Tibial nerve (tissue), 4 donors: Measurements from ENCODE around the gene ITGA5. TPM values are rescaled to one million over a fixed set of nuclear protein-coding genes. Genes with fewer than 3 reads are reported as not detected.

Experiments used
- DNase-seq, 2 donors: peaks; one replicate each; pipeline ENCODE4 v3.0.0-alpha.2; 2019; ENCODE audit warnings: low spot score in 2 of 2
- H3K27ac ChIP-seq, 4 donors: fragments of 200-600 bp; sonication (generic) in 3 of 4; one replicate each; pipeline ENCODE4 v1.5.1; 2017 to 2019; ENCODE audit warnings: mild to moderate bottlenecking in 1 of 4
- H3K27me3 ChIP-seq, 2 donors: fragments of 200-600 bp; sonication (generic) in 1 of 2; one replicate each; pipeline versions ENCODE4 v1.5.1 to v1.6.0; 2017 to 2019
- H3K36me3 ChIP-seq, 3 donors: fragments of 200-600 bp; sonication (generic); one replicate each; pipeline ENCODE4 v1.5.1; 2018 to 2019
- H3K4me1 ChIP-seq, 4 donors: fragments of 200-600 bp; sonication (generic) in 3 of 4; one replicate each; pipeline ENCODE4 v1.5.1; 2017 to 2019
- H3K4me3 ChIP-seq, 4 donors: fragments of 200-600 bp; sonication (generic) in 3 of 4; one replicate each; pipeline ENCODE4 v1.5.1; 2017 to 2019; ENCODE audit warnings: mild to moderate bottlenecking in 1 of 4, moderate library complexity in 1 of 4
- H3K9me3 ChIP-seq, 4 donors: fragments of 200-600 bp; sonication (generic) in 3 of 4; one replicate each; pipeline ENCODE4 v1.5.1; 2017 to 2019
- CTCF ChIP-seq, 5 experiments: fragments of 200-600 bp in 3 of 5; fragments of 450-650 bp in 2 of 5; sonication (generic) in 3 of 5; IDR thresholded peaks; one replicate each; pipeline ENCODE4 v1.5.1; 2016 to 2019; ENCODE audit warnings: antibody characterized with exemption in 5 of 5, mild to moderate bottlenecking in 3 of 5, moderate library complexity in 2 of 5
- EP300 ChIP-seq, 2 donors: sonication (generic); formaldehyde crosslinking; IDR thresholded peaks; one replicate each; pipeline ENCODE4 v1.6.1; 2017; ENCODE audit warnings: antibody characterized with exemption in 2 of 2, mild to moderate bottlenecking in 1 of 2
- POLR2A ChIP-seq, 2 donors: fragments of 450-650 bp; IDR thresholded peaks; one replicate each; pipeline ENCODE4 v1.6.1; 2017; ENCODE audit warnings: antibody characterized with exemption in 2 of 2, mild to moderate bottlenecking in 2 of 2, moderate library complexity in 2 of 2
- WGBS, 2 donors: methylation state at CpG; one replicate each; pipeline ENCODE4 v1.1.5; 2018; 5-methylcytosine and 5-hydroxymethylcytosine counted together
- total RNA-seq, 4 donors: library from RNA; depleted of rRNA; stranded (reverse); fragments of >200 nt; gene quantifications; one replicate each; pipeline ENCODE4 v1.1.0, GENCODE V29; 2016

Gene ITGA5
- total RNA-seq, 4 donors from 2014 or later: 73.6 to 145 (median 123) TPM

GRCh38 chr12:54349036-54349435, 70.0 kb downstream of the ITGA5 start:
- Histone ChIP-seq H3K27me3 (no peaks in the 10 kb centered on the region), H3K4me1 (peaks cover 0 to 22% (median 13%) of the 10 kb centered on the region in 4 donors), H3K27ac (no peak overlapping the region), H3K36me3 (peaks cover 0 to 71% (median 20%) of the 10 kb centered on the region in 3 donors), H3K4me3 (no peak overlapping the region), H3K9me3 (no peaks in the 10 kb centered on the region)
- TF ChIP-seq EP300 (IDR thresholded peaks at IDR 0.05) (no peak), CTCF (IDR thresholded peaks at IDR 0.05) (no peak), POLR2A (IDR thresholded peaks at IDR 0.05) (no peak)
- 83 to 84% methylated on average over 4 of the region's 4 CpGs for WGBS, 2 donors
- no peak for DNase-seq

Other genes starting within 250 kb of the ITGA5 start
- 10 to 100 TPM; 31.5 to 55.5 (median 36.3) TPM for gene SMUG1, start 230.3 kb downstream of the ITGA5 start, total RNA-seq
- 10 to 100 TPM; 32.1 to 50.0 (median 42.4) TPM for gene CBX5, start 139.1 kb downstream of the ITGA5 start, total RNA-seq
- 100 to 1,000 TPM; 450 to 769 (median 570) TPM for gene HNRNPA1, start 138.5 kb downstream of the ITGA5 start, total RNA-seq
- not detected for gene NFE2, start 118.3 kb downstream of the ITGA5 start, total RNA-seq
- 10 to 100 TPM; 38.0 to 52.0 (median 43.6) TPM for gene COPZ1, start 94.1 kb downstream of the ITGA5 start, total RNA-seq
- under 1 TPM in 1 of 4 donors, not detected in 3; 0.42 TPM for gene GPR84, start 54.8 kb downstream of the ITGA5 start, total RNA-seq
- 10 to 100 TPM in 3 of 4 donors, 1 to 10 TPM in 1; 9.0 to 19.8 (median 13.5) TPM for gene ZNF385A, start 34.5 kb downstream of the ITGA5 start, total RNA-seq
- gene GTSF1, start 54.3 kb upstream of the ITGA5 start, total RNA-seq: 1 to 10 TPM in 1 of 4 donors, under 1 TPM in 1, not detected in 2; 0.63 to 1.5 TPM
- 10 to 100 TPM; 12.4 to 37.5 (median 16.3) TPM for gene NCKAP1L, start 78.5 kb upstream of the ITGA5 start, total RNA-seq
- 10 to 100 TPM in 2 of 4 donors, 1 to 10 TPM in 2; 6.5 to 37.5 (median 8.9) TPM for gene PDE1B, start 130.3 kb upstream of the ITGA5 start, total RNA-seq
- gene PPP1R1A, start 169.4 kb upstream of the ITGA5 start, total RNA-seq: 10 to 100 TPM; 26.1 to 77.6 (median 42.5) TPM
- gene LACRT, start 215.6 kb upstream of the ITGA5 start, total RNA-seq: not detected
- gene DCD, start 229.1 kb upstream of the ITGA5 start, total RNA-seq: not detected